ENCODE measurements around the gene FAM170A. TPM values are rescaled to one million over a fixed set of nuclear protein-coding genes. Genes with fewer than 3 reads are reported as not detected.

FAM170A gene
- total and polyA plus RNA-seq, 9 of the 15 experiments (the other 6 are each of a cell fraction or from before 2014, with no cell fraction given) = 0.13 TPM; not detected in 8

GRCh38 chr5:119681734-119682133, 52.4 kb downstream of the FAM170A start:
- H4K20me1 ChIP-seq (replicated peaks; ENCODE audit: control insufficient read depth, insufficient read depth, low read length) = no peaks in the 10 kb centered on the region
- H3K79me2 ChIP-seq (ENCODE audit: control insufficient read depth, insufficient read depth, low read length) = no peaks in the 10 kb centered on the region
- H3K4me2 ChIP-seq (ENCODE audit: insufficient read depth, low read length) = no peak overlapping the region
- intact Hi-C loops (cut with micrococcal nuclease) (no loop called here), in situ Hi-C loops (cut with MboI) (no loop called here)
- no peak overlapping the region for H3K27ac ChIP-seq (ENCODE audit: extremely low read depth, low read depth, low read length)
- no peak overlapping the region for H2AFZ ChIP-seq (ENCODE audit: low read depth, low read length)
- no peak for ATAC-seq
- CTCF ChIA-PET (ENCODE audit: low intra/inter-chr PET ratio) = no interaction called here
- TF ChIP-seq ZBTB12 (CRISPR knock-in tag; IDR thresholded peaks at IDR 0.05) (no peak), ZSCAN29 (IDR thresholded peaks at IDR 0.05) (no peak), PHTF2 (CRISPR knock-in tag; IDR thresholded peaks at IDR 0.05) (no peak), RB1 (IDR thresholded peaks at IDR 0.05; ENCODE audit: low read depth) (no peak), ZNF785 (CRISPR knock-in tag; IDR thresholded peaks at IDR 0.05) (no peak), ZNF263 (CRISPR knock-in tag; IDR thresholded peaks at IDR 0.05; ENCODE audit: borderline replicate concordance) (no peak)
- DNase-seq (ENCODE audit: extremely low read depth in 1 of 4, low spot score in 3 of 4) = no peak
- no peaks in the 10 kb centered on the region for H3K9me1 ChIP-seq (ENCODE audit: control insufficient read depth, insufficient read depth, low read length)
- H3K36me3 ChIP-seq (ENCODE audit: control insufficient read depth, insufficient read depth, low read length) = no peaks in the 10 kb centered on the region
- no peaks in the 10 kb centered on the region; a peak in 1 of 5 replicates for H3K27me3 ChIP-seq (ENCODE audit: control insufficient read depth in 2 of 2, insufficient read depth in 2 of 2, low read length in 2 of 2)
- FAIRE-seq = no peak
- H3K4me1 ChIP-seq (replicated peaks in 1 of 2; ENCODE audit: control insufficient read depth in 2 of 2, insufficient read depth in 2 of 2, low read length in 2 of 2) = no peaks in the 10 kb centered on the region
- H3K9me3 ChIP-seq (replicated peaks; ENCODE audit: control insufficient read depth, insufficient read depth, low read depth, low read length) = no peaks in the 10 kb centered on the region
- POLR2A ChIA-PET = no interaction called here
- H3K9ac ChIP-seq (ENCODE audit: insufficient read depth in 1 of 2, low read depth in 2 of 2, low read length in 2 of 2) = no peak overlapping the region
- no peak overlapping the region for H3K4me3 ChIP-seq
- WGBS (ENCODE audit: insufficient coverage, low coverage, missing lambda C conversion rate) = 0% methylated on average over 2 of the region's 2 CpGs
- no TSS peak for BruUV-seq (replicated peaks)

- intact Hi-C loops (cut with micrococcal nuclease) = no loop called here
- 0% methylated on average over 1 of the region's 1 CpG for WGBS (ENCODE audit: insufficient coverage, low coverage, missing lambda C conversion rate)
- H4K20me1 ChIP-seq (replicated peaks; ENCODE audit: control insufficient read depth, insufficient read depth, low read length) = no peaks in the 10 kb centered on the region
- H3K36me3 ChIP-seq (ENCODE audit: control insufficient read depth, insufficient read depth, low read length) = no peaks in the 10 kb centered on the region
- no peaks in the 10 kb centered on the region; a peak in 1 of 5 replicates for H3K27me3 ChIP-seq (ENCODE audit: control insufficient read depth in 2 of 2, insufficient read depth in 2 of 2, low read length in 2 of 2)
- H3K79me2 ChIP-seq (ENCODE audit: control insufficient read depth, insufficient read depth, low read length) = no peaks in the 10 kb centered on the region
- H3K4me3 ChIP-seq = no peak overlapping the region
- H3K9ac ChIP-seq (ENCODE audit: insufficient read depth in 1 of 2, low read depth in 2 of 2, low read length in 2 of 2) = no peak overlapping the region
- in situ Hi-C loops (cut with MboI) = no loop called here
- no peak for ATAC-seq
- no peak overlapping the region for H3K27ac ChIP-seq (ENCODE audit: extremely low read depth, low read depth, low read length)
- no peaks in the 10 kb centered on the region for H3K9me1 ChIP-seq (ENCODE audit: control insufficient read depth, insufficient read depth, low read length)
- H3K9me3 ChIP-seq (replicated peaks; ENCODE audit: control insufficient read depth, insufficient read depth, low read depth, low read length) = no peaks in the 10 kb centered on the region
- no TSS peak for BruUV-seq (replicated peaks)
- H3K4me1 ChIP-seq (replicated peaks in 1 of 2; ENCODE audit: control insufficient read depth in 2 of 2, insufficient read depth in 2 of 2, low read length in 2 of 2) = no peaks in the 10 kb centered on the region
- TF ChIP-seq TBP (optimal IDR thresholded peaks at IDR 0.05; ENCODE audit: low read depth, low read length) = no peak
- no peak for TF ChIP-seq ZNF707 (CRISPR knock-in tag; conservative IDR thresholded peaks at IDR 0.05)
- TF ChIP-seq HINFP (tag; conservative IDR thresholded peaks at IDR 0.05; ENCODE audit: low read depth) = no peak
- peak; percentile 27; the same call in 1 of the 2 replicates for TF ChIP-seq MAFG (tag; conservative IDR thresholded peaks at IDR 0.05)
- TF ChIP-seq NR0B1 (IDR thresholded peaks at IDR 0.05; ENCODE audit: partially characterized antibody) = no peak
- TF ChIP-seq ZNF316 (IDR thresholded peaks at IDR 0.05) = peak; percentile 35; the same call in 1 of the 2 replicates
- POLR2A ChIA-PET = no interaction called here
- DNase-seq (ENCODE audit: extremely low read depth in 1 of 4, low spot score in 3 of 4) = no peak
- H3K4me2 ChIP-seq (ENCODE audit: insufficient read depth, low read length) = no peak overlapping the region
- CTCF ChIA-PET (ENCODE audit: low intra/inter-chr PET ratio) = no interaction called here
- FAIRE-seq = no peak
- no peak overlapping the region for H2AFZ ChIP-seq (ENCODE audit: low read depth, low read length)
Observed at GRCh38 chr5:119682372-119682771, 53.0 kb downstream of the FAM170A start.

Data from K562 (cell line).